Central memory CD8-positive, alpha-beta T cell (primary cell): ENCODE measurements around the gene ROR1.

Experiments used
- ATAC-seq: fragments of 150-1000 bp; cut with Tn5 transposase; replicated peaks from 2 replicates; pipeline ENCODE4 v1.10.0; 2022; ENCODE audit warnings: mild to moderate bottlenecking, moderate FRiP score, moderate number of reproducible peaks; ENCODE audit not compliant: poor library complexity, severe bottlenecking; ENCODE audit errors: extremely low read depth
- DNase-seq, 2 donors: peaks; one replicate each; pipeline ENCODE4 v3.0.0; 2021; ENCODE audit warnings: low spot score in 2 of 2
- H3K27ac Mint-ChIP-seq: one replicate; pipeline ENCODE4 v1.8.0; 2022; ENCODE audit warnings: low read depth, mild to moderate bottlenecking, moderate library complexity, mixed read lengths
- H3K27me3 Mint-ChIP-seq: one replicate; pipeline ENCODE4 v1.8.0; 2022; ENCODE audit warnings: mixed read lengths
- H3K36me3 Mint-ChIP-seq: one replicate; pipeline ENCODE4 v1.8.0; 2022; ENCODE audit warnings: mild to moderate bottlenecking, moderate library complexity, mixed read lengths; ENCODE audit not compliant: insufficient read depth
- H3K4me1 Mint-ChIP-seq: one replicate; pipeline ENCODE4 v1.8.0; 2022; ENCODE audit warnings: mixed read lengths
- H3K4me3 Mint-ChIP-seq: one replicate; pipeline ENCODE4 v1.8.0; 2022; ENCODE audit warnings: mild to moderate bottlenecking, moderate library complexity, mixed read lengths
- H3K9me3 Mint-ChIP-seq: one replicate; pipeline ENCODE4 v1.8.0; 2022; ENCODE audit warnings: mixed read lengths

Gene ROR1

GRCh38 chr1:64129701-64130100, 355.9 kb downstream of the ROR1 start:
- peaks cover 41% of the 10 kb centered on the region for H3K27me3 Mint-ChIP-seq
- H3K9me3 Mint-ChIP-seq = no peaks in the 10 kb centered on the region
- H3K36me3 Mint-ChIP-seq = no peaks in the 10 kb centered on the region
- ATAC-seq = no peak
- no peak for DNase-seq
- no peak overlapping the region for H3K4me3 Mint-ChIP-seq
- H3K4me1 Mint-ChIP-seq = no peaks in the 10 kb centered on the region
- no peak overlapping the region for H3K27ac Mint-ChIP-seq

- H3K4me3 Mint-ChIP-seq = no peak overlapping the region
- no peaks in the 10 kb centered on the region for H3K36me3 Mint-ChIP-seq
- H3K4me1 Mint-ChIP-seq = no peaks in the 10 kb centered on the region
- H3K27ac Mint-ChIP-seq = no peak overlapping the region
- DNase-seq = no peak
- no peak for ATAC-seq
- peaks cover 30% of the 10 kb centered on the region for H3K27me3 Mint-ChIP-seq
- H3K9me3 Mint-ChIP-seq = no peaks in the 10 kb centered on the region
Observed at GRCh38 chr1:64131155-64131554, 357.3 kb downstream of the ROR1 start.

GRCh38 chr1:64133036-64133435, 359.2 kb downstream of the ROR1 start:
- Mint-ChIP-seq H3K4me3 (no peak overlapping the region), H3K27me3 (peaks cover 11% of the 10 kb centered on the region), H3K27ac (no peak overlapping the region), H3K36me3 (no peaks in the 10 kb centered on the region), H3K9me3 (no peaks in the 10 kb centered on the region), H3K4me1 (no peaks in the 10 kb centered on the region)
- DNase-seq = no peak
- no peak for ATAC-seq

- no peaks in the 10 kb centered on the region for H3K36me3 Mint-ChIP-seq
- H3K9me3 Mint-ChIP-seq = no peaks in the 10 kb centered on the region
- H3K27me3 Mint-ChIP-seq = no peaks in the 10 kb centered on the region
- H3K4me1 Mint-ChIP-seq = no peaks in the 10 kb centered on the region
- DNase-seq = no peak
- no peak overlapping the region for H3K4me3 Mint-ChIP-seq
- H3K27ac Mint-ChIP-seq = no peak overlapping the region
- ATAC-seq = no peak
Observed at GRCh38 chr1:64135462-64136223, 361.8 kb downstream of the ROR1 start.

GRCh38 chr1:64136296-64136695, 362.5 kb downstream of the ROR1 start:
- no peak overlapping the region for H3K4me3 Mint-ChIP-seq
- no peak for DNase-seq
- no peaks in the 10 kb centered on the region for H3K36me3 Mint-ChIP-seq
- no peak overlapping the region for H3K27ac Mint-ChIP-seq
- no peaks in the 10 kb centered on the region for H3K4me1 Mint-ChIP-seq
- ATAC-seq = no peak
- no peaks in the 10 kb centered on the region for H3K9me3 Mint-ChIP-seq
- no peaks in the 10 kb centered on the region for H3K27me3 Mint-ChIP-seq

- Mint-ChIP-seq H3K36me3 (no peaks in the 10 kb centered on the region), H3K4me3 (no peak overlapping the region), H3K27ac (no peak overlapping the region), H3K4me1 (no peaks in the 10 kb centered on the region), H3K27me3 (no peaks in the 10 kb centered on the region), H3K9me3 (no peaks in the 10 kb centered on the region)
- peak; percentile 25 to 37 for DNase-seq
- no peak for ATAC-seq
Observed at GRCh38 chr1:64136752-64137411, 363.1 kb downstream of the ROR1 start.

- DNase-seq (no peak), ATAC-seq (no peak)
- Mint-ChIP-seq H3K36me3 (no peaks in the 10 kb centered on the region), H3K4me3 (no peak overlapping the region), H3K9me3 (no peaks in the 10 kb centered on the region), H3K27me3 (no peaks in the 10 kb centered on the region), H3K4me1 (no peaks in the 10 kb centered on the region), H3K27ac (no peak overlapping the region)
Observed at GRCh38 chr1:64137412-64137803, 363.6 kb downstream of the ROR1 start.

- no peak for ATAC-seq
- peaks cover 13% of the 10 kb centered on the region for H3K27me3 Mint-ChIP-seq
- H3K4me1 Mint-ChIP-seq = no peaks in the 10 kb centered on the region
- no peak for DNase-seq
- no peaks in the 10 kb centered on the region for H3K9me3 Mint-ChIP-seq
- H3K4me3 Mint-ChIP-seq = no peak overlapping the region
- no peaks in the 10 kb centered on the region for H3K36me3 Mint-ChIP-seq
- no peak overlapping the region for H3K27ac Mint-ChIP-seq
Observed at GRCh38 chr1:64139877-64140276, 366.1 kb downstream of the ROR1 start.

- H3K4me1 Mint-ChIP-seq = no peaks in the 10 kb centered on the region
- no peak overlapping the region for H3K4me3 Mint-ChIP-seq
- peaks cover 13% of the 10 kb centered on the region for H3K27me3 Mint-ChIP-seq
- H3K9me3 Mint-ChIP-seq = no peaks in the 10 kb centered on the region
- ATAC-seq (no peak), DNase-seq (no peak)
- H3K36me3 Mint-ChIP-seq = no peaks in the 10 kb centered on the region
- no peak overlapping the region for H3K27ac Mint-ChIP-seq
Observed at GRCh38 chr1:64140596-64140995, 366.8 kb downstream of the ROR1 start.

- Mint-ChIP-seq H3K4me3 (no peak overlapping the region), H3K9me3 (no peaks in the 10 kb centered on the region), H3K27ac (no peak overlapping the region), H3K27me3 (peaks cover 38% of the 10 kb centered on the region), H3K4me1 (no peaks in the 10 kb centered on the region), H3K36me3 (no peaks in the 10 kb centered on the region)
- no peak for ATAC-seq
- DNase-seq = no peak
Observed at GRCh38 chr1:64147045-64147724, 373.4 kb downstream of the ROR1 start.

GRCh38 chr1:64147759-64148158, 373.9 kb downstream of the ROR1 start:
- DNase-seq = no peak
- H3K36me3 Mint-ChIP-seq = no peaks in the 10 kb centered on the region
- H3K27me3 Mint-ChIP-seq = peaks cover 38% of the 10 kb centered on the region
- H3K9me3 Mint-ChIP-seq = no peaks in the 10 kb centered on the region
- no peak overlapping the region for H3K4me3 Mint-ChIP-seq
- no peaks in the 10 kb centered on the region for H3K4me1 Mint-ChIP-seq
- H3K27ac Mint-ChIP-seq = no peak overlapping the region
- no peak for ATAC-seq

- no peak for ATAC-seq
- Mint-ChIP-seq H3K9me3 (no peaks in the 10 kb centered on the region), H3K4me3 (no peak overlapping the region), H3K36me3 (no peaks in the 10 kb centered on the region), H3K27me3 (peaks cover 25% of the 10 kb centered on the region), H3K27ac (no peak overlapping the region), H3K4me1 (no peaks in the 10 kb centered on the region)
- no peak for DNase-seq
Observed at GRCh38 chr1:64150266-64150665, 376.4 kb downstream of the ROR1 start.

- ATAC-seq (no peak), DNase-seq (no peak)
- peaks cover 25% of the 10 kb centered on the region for H3K27me3 Mint-ChIP-seq
- H3K36me3 Mint-ChIP-seq = no peaks in the 10 kb centered on the region
- no peak overlapping the region for H3K27ac Mint-ChIP-seq
- H3K4me3 Mint-ChIP-seq = no peak overlapping the region
- no peaks in the 10 kb centered on the region for H3K4me1 Mint-ChIP-seq
- no peaks in the 10 kb centered on the region for H3K9me3 Mint-ChIP-seq
Observed at GRCh38 chr1:64150729-64151230, 377.0 kb downstream of the ROR1 start.
